ENCODE results near the gene AP1S3. TPM values are rescaled to one million over a fixed set of nuclear protein-coding genes. Genes with fewer than 3 reads are reported as not detected.
"Not testable (repeated sequence)": the region's sequence is repeated elsewhere in the genome, so short reads cannot be mapped to it uniquely, and the experiment has no call there.

Gene AP1S3
- total RNA-seq = 1.2 and 4.4 TPM in 2 replicates

- peak; percentile 57 for DNase-seq
Measured at GRCh38 chr2:223837287-223838061, at the start of gene AP1S3. Gene AP1S3, minus strand, starts transcription at chr2:223837582. Its CDS starts 132 bp downstream, at chr2:223837450.

GRCh38 chr2:223887127-223887526 is 49.7 kb upstream of the AP1S3 start:
- DNase-seq = no peak

GRCh38 chr2:223886726-223887125 is 49.3 kb upstream of the AP1S3 start:
- DNase-seq = no peak

- DNase-seq = no peak
Measured at GRCh38 chr2:223884399-223884798, 47.0 kb upstream of the AP1S3 start.

GRCh38 chr2:223882715-223883114 is 45.3 kb upstream of the AP1S3 start:
- DNase-seq = no peak

- DNase-seq = no peak
Measured at GRCh38 chr2:223880796-223881195, 43.4 kb upstream of the AP1S3 start.

GRCh38 chr2:223877721-223878410 is 40.5 kb upstream of the AP1S3 start:
- no peak for DNase-seq

GRCh38 chr2:223873672-223874071 is 36.3 kb upstream of the AP1S3 start:
- no peak for DNase-seq

- DNase-seq = not testable (repeated sequence)
Measured at GRCh38 chr2:223872772-223873171, 35.4 kb upstream of the AP1S3 start.

- DNase-seq = not testable (repeated sequence)
Measured at GRCh38 chr2:223871661-223872060, 34.3 kb upstream of the AP1S3 start.

GRCh38 chr2:223870840-223871611 is 33.6 kb upstream of the AP1S3 start:
- DNase-seq = no peak

- DNase-seq = no peak
Measured at GRCh38 chr2:223868005-223868404, 30.6 kb upstream of the AP1S3 start.

GRCh38 chr2:223865907-223866508 is 28.6 kb upstream of the AP1S3 start:
- no peak for DNase-seq

- no peak for DNase-seq
Measured at GRCh38 chr2:223865124-223865523, 27.7 kb upstream of the AP1S3 start.

GRCh38 chr2:223863491-223863890 is 26.1 kb upstream of the AP1S3 start:
- no peak for DNase-seq

- no peak for DNase-seq
Measured at GRCh38 chr2:223860809-223861738, 23.7 kb upstream of the AP1S3 start.

- DNase-seq = no peak
Measured at GRCh38 chr2:223859070-223859469, 21.7 kb upstream of the AP1S3 start.

GRCh38 chr2:223856584-223856983 is 19.2 kb upstream of the AP1S3 start:
- no peak for DNase-seq

GRCh38 chr2:223856021-223856420 is 18.6 kb upstream of the AP1S3 start:
- DNase-seq = no peak

- no peak for DNase-seq
Measured at GRCh38 chr2:223855426-223855825, 18.0 kb upstream of the AP1S3 start.

- no peak for DNase-seq
Measured at GRCh38 chr2:223854741-223855140, 17.4 kb upstream of the AP1S3 start.

- DNase-seq = no peak
Measured at GRCh38 chr2:223853425-223853837, 16.0 kb upstream of the AP1S3 start.
